ENCODE results near the gene BOD1.

BOD1 gene

DNA sequence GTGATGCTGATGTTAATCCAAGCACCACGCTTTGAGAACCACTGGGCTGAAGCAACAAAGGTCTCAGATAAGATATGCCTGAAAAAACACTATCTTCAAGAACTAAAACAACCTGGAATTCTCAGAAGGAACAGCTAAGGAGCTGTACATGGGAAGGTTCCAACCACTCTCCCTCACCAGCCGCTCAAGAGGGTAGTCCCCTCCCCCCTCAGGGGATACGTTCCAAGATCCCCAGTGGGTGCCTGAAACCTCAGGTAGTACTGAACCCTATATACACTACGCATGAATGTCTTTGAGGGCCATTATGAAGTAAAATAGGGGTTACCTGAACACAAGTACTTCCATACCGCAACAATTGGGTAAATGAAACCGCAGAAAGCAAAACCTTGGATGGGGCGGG is 1.9 kb downstream of the BOD1 start:
- H3K27me3 ChIP-seq (ENCODE audit: insufficient read depth, low read length, poor library complexity, severe bottlenecking), result no peaks in the 10 kb centered on the region
- H3K9ac ChIP-seq (ENCODE audit: low read depth, low read length, poor library complexity, severe bottlenecking), result peak overlapping the region; percentile 80
- no peaks in the 10 kb centered on the region for H3K9me3 ChIP-seq (ENCODE audit: insufficient read depth, low read depth, low read length)
- peak overlapping the region; percentile 82 for H3K4me2 ChIP-seq (ENCODE audit: low read depth, low read length, poor library complexity, severe bottlenecking)
- H3K4me1 ChIP-seq (ENCODE audit: insufficient read depth, low read length, poor library complexity, severe bottlenecking), result peaks cover 32% of the 10 kb centered on the region
- no peak overlapping the region for H2AFZ ChIP-seq (ENCODE audit: low read length)
- no peaks in the 10 kb centered on the region for H3F3A ChIP-seq (ENCODE audit: low read depth)
- no peaks in the 10 kb centered on the region; the same call in 1 of the 2 replicates for H3K36me3 ChIP-seq (ENCODE audit: insufficient read depth, low read length)
- H3K4me3 ChIP-seq (ENCODE audit: low read length, poor library complexity, severe bottlenecking), result peak overlapping the region; percentile 83
- no peaks in the 10 kb centered on the region for H3K9me2 ChIP-seq (replicated peaks; ENCODE audit: low read depth, low read length)
- H4K20me1 ChIP-seq (ENCODE audit: insufficient read depth, low read length, poor library complexity, severe bottlenecking), result peaks cover 32% of the 10 kb centered on the region
- peaks cover 54% of the 10 kb centered on the region for H3K79me2 ChIP-seq (ENCODE audit: insufficient read depth, low read length)
- TF ChIP-seq EZH2phosphoT487 (IDR thresholded peaks at IDR 0.05; ENCODE audit: borderline replicate concordance), result no peak
- TF ChIP-seq, protein P1, sequence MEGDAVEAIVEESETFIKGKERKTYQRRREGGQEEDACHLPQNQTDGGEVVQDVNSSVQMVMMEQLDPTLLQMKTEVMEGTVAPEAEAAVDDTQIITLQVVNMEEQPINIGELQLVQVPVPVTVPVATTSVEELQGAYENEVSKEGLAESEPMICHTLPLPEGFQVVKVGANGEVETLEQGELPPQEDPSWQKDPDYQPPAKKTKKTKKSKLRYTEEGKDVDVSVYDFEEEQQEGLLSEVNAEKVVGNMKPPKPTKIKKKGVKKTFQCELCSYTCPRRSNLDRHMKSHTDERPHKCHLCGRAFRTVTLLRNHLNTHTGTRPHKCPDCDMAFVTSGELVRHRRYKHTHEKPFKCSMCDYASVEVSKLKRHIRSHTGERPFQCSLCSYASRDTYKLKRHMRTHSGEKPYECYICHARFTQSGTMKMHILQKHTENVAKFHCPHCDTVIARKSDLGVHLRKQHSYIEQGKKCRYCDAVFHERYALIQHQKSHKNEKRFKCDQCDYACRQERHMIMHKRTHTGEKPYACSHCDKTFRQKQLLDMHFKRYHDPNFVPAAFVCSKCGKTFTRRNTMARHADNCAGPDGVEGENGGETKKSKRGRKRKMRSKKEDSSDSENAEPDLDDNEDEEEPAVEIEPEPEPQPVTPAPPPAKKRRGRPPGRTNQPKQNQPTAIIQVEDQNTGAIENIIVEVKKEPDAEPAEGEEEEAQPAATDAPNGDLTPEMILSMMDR (conservative IDR thresholded peaks at IDR 0.05; ENCODE audit: low read length), result no peak

- Histone ChIP-seq H3K27me3 (ENCODE audit: insufficient read depth, low read length, poor library complexity, severe bottlenecking) (no peaks in the 10 kb centered on the region), H3K9ac (ENCODE audit: low read depth, low read length, poor library complexity, severe bottlenecking) (peak overlapping the region; percentile 80), H3K9me2 (replicated peaks; ENCODE audit: low read depth, low read length) (no peaks in the 10 kb centered on the region), H3K9me3 (ENCODE audit: insufficient read depth, low read depth, low read length) (no peaks in the 10 kb centered on the region), H3K79me2 (ENCODE audit: insufficient read depth, low read length) (peaks cover 58% of the 10 kb centered on the region), H2AFZ (ENCODE audit: low read length) (no peak overlapping the region), H3F3A (ENCODE audit: low read depth) (no peaks in the 10 kb centered on the region), H3K4me1 (ENCODE audit: insufficient read depth, low read length, poor library complexity, severe bottlenecking) (peaks cover 32% of the 10 kb centered on the region), H3K4me2 (ENCODE audit: low read depth, low read length, poor library complexity, severe bottlenecking) (peak overlapping the region; percentile 82), H4K20me1 (ENCODE audit: insufficient read depth, low read length, poor library complexity, severe bottlenecking) (peaks cover 32% of the 10 kb centered on the region), H3K36me3 (ENCODE audit: insufficient read depth, low read length) (no peaks in the 10 kb centered on the region; the same call in 1 of the 2 replicates), H3K4me3 (ENCODE audit: low read length, poor library complexity, severe bottlenecking) (peak overlapping the region; percentile 83)
- TF ChIP-seq, protein P1 (conservative IDR thresholded peaks at IDR 0.05; ENCODE audit: low read length), result no peak
- no peak for TF ChIP-seq EZH2phosphoT487 (IDR thresholded peaks at IDR 0.05; ENCODE audit: borderline replicate concordance)
Measured at GRCh38 chr5:173613433-173614159, 2.9 kb downstream of the BOD1 start.

DNA sequence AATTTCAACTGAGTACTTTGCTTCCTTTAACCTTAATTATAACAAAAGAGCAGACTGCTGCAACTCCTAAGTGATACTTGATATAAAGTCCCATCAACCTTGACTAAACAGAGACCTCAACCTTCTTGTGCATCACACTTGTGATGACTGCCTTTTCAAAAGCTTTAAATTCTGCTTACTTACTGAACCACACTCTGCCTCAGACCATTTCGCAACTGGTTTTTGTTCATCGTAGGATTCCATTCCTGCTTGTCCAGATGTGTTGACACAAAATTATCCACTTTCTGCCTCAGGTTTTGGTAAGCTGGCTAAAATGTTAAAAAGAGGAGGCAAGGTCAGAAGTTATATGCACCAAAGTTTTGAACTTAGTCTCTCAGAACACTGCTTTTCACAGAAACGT is 3.5 kb downstream of the BOD1 start:
- TF ChIP-seq EZH2phosphoT487 (IDR thresholded peaks at IDR 0.05; ENCODE audit: borderline replicate concordance), result no peak
- TF ChIP-seq, protein P1 (conservative IDR thresholded peaks at IDR 0.05; ENCODE audit: low read length), result no peak
- H3K9ac ChIP-seq (ENCODE audit: low read depth, low read length, poor library complexity, severe bottlenecking), result no peak overlapping the region
- H3K36me3 ChIP-seq (ENCODE audit: insufficient read depth, low read length), result peaks cover 4% of the 10 kb centered on the region; the same call in 1 of the 2 replicates
- H3K4me3 ChIP-seq (ENCODE audit: low read length, poor library complexity, severe bottlenecking), result peak overlapping the region; percentile 83
- H3K4me2 ChIP-seq (ENCODE audit: low read depth, low read length, poor library complexity, severe bottlenecking), result peak overlapping the region; percentile 82
- no peaks in the 10 kb centered on the region for H3K27me3 ChIP-seq (ENCODE audit: insufficient read depth, low read length, poor library complexity, severe bottlenecking)
- no peak overlapping the region for H2AFZ ChIP-seq (ENCODE audit: low read length)
- no peaks in the 10 kb centered on the region for H3K9me3 ChIP-seq (ENCODE audit: insufficient read depth, low read depth, low read length)
- H3K4me1 ChIP-seq (ENCODE audit: insufficient read depth, low read length, poor library complexity, severe bottlenecking), result peaks cover 32% of the 10 kb centered on the region
- H3F3A ChIP-seq (ENCODE audit: low read depth), result no peaks in the 10 kb centered on the region
- H3K9me2 ChIP-seq (replicated peaks; ENCODE audit: low read depth, low read length), result no peaks in the 10 kb centered on the region
- peaks cover 32% of the 10 kb centered on the region for H4K20me1 ChIP-seq (ENCODE audit: insufficient read depth, low read length, poor library complexity, severe bottlenecking)
- peaks cover 58% of the 10 kb centered on the region for H3K79me2 ChIP-seq (ENCODE audit: insufficient read depth, low read length)
